Loucy (cell line): ENCODE data around the gene ROBO1.

Experiments used
- H2AFZ ChIP-seq: fragments of 200-600 bp; sonication (generic); 2 replicates; pipeline ENCODE4 v1.6.0; 2016; ENCODE audit warnings: antibody characterized with exemption, mild to moderate bottlenecking, low read length, moderate library complexity
- H3F3A ChIP-seq: fragments of 200-600 bp; 2 replicates; pipeline ENCODE4 v1.6.0; 2016; ENCODE audit warnings: antibody characterized with exemption, low read depth, mild to moderate bottlenecking
- H3K27me3 ChIP-seq: fragments of 200-600 bp; sonication (generic); 2 replicates; pipeline ENCODE4 v1.6.1; 2014; ENCODE audit warnings: low read length, mild to moderate bottlenecking; ENCODE audit not compliant: insufficient read depth, poor library complexity, severe bottlenecking
- H3K36me3 ChIP-seq: fragments of 200-600 bp; sonication (generic); 2 replicates; pipeline ENCODE4 v1.6.1; 2016; ENCODE audit warnings: low read length; ENCODE audit not compliant: insufficient read depth
- H3K4me1 ChIP-seq: fragments of 200-600 bp; sonication (generic); 2 replicates; pipeline ENCODE4 v1.5.1; 2014; ENCODE audit warnings: low read length, mild to moderate bottlenecking; ENCODE audit not compliant: insufficient read depth, poor library complexity, severe bottlenecking
- H3K4me2 ChIP-seq: fragments of 200-600 bp; sonication (generic); 2 replicates; pipeline ENCODE4 v1.6.0; 2014; ENCODE audit warnings: antibody characterized with exemption, low read length, low read depth, mild to moderate bottlenecking; ENCODE audit not compliant: poor library complexity, severe bottlenecking
- H3K4me3 ChIP-seq: fragments of 200-600 bp; sonication (generic); 2 replicates; pipeline ENCODE4 v1.5.1; 2014; ENCODE audit warnings: low read length, mild to moderate bottlenecking, mixed read lengths; ENCODE audit not compliant: poor library complexity, severe bottlenecking
- H3K79me2 ChIP-seq: fragments of 200-600 bp; sonication (generic); 2 replicates; pipeline ENCODE4 v1.6.1; 2014; ENCODE audit warnings: low read length; ENCODE audit not compliant: insufficient read depth
- H3K9ac ChIP-seq: fragments of 200-600 bp; sonication (generic); 2 replicates; pipeline ENCODE4 v1.6.0; 2014; ENCODE audit warnings: mild to moderate bottlenecking, low read depth, low read length, moderate library complexity; ENCODE audit not compliant: poor library complexity, severe bottlenecking
- H3K9me2 ChIP-seq: fragments of 200-600 bp; sonication (generic); replicated peaks from 2 replicates; pipeline ENCODE4 v1.6.1; 2016; ENCODE audit warnings: low read depth, low read length, mixed read lengths
- H3K9me3 ChIP-seq: fragments of 200-600 bp; sonication (generic); 2 replicates; pipeline ENCODE4 v1.6.1; 2014; ENCODE audit warnings: mild to moderate bottlenecking, antibody characterized with exemption, low read length, low read depth; ENCODE audit not compliant: insufficient read depth
- H4K20me1 ChIP-seq: fragments of 200-600 bp; sonication (generic); 2 replicates; pipeline ENCODE4 v1.6.0; 2014; ENCODE audit warnings: antibody characterized with exemption, low read length, mild to moderate bottlenecking; ENCODE audit not compliant: insufficient read depth, poor library complexity, severe bottlenecking
- CTCF ChIP-seq: fragments of 200-600 bp; sonication (generic); conservative IDR thresholded peaks from 2 replicates; pipeline ENCODE4 v1.5.1; 2014; ENCODE audit warnings: mild to moderate bottlenecking, antibody characterized with exemption, low read length
- EZH2phosphoT487 ChIP-seq: fragments of 200-600 bp; IDR thresholded peaks from 2 replicates; pipeline ENCODE4 v1.6.1; 2018; ENCODE audit warnings: antibody characterized with exemption, mild to moderate bottlenecking, moderate library complexity, borderline replicate concordance

The ROBO1 gene

GRCh38 chr3:79086514-79086913 is 681.3 kb downstream of the ROBO1 start:
- H3K9me3 ChIP-seq: no peaks in the 10 kb centered on the region
- H3F3A ChIP-seq: no peaks in the 10 kb centered on the region
- no peak overlapping the region for H3K9ac ChIP-seq
- no peaks in the 10 kb centered on the region for H3K9me2 ChIP-seq
- H3K27me3 ChIP-seq: no peaks in the 10 kb centered on the region
- no peaks in the 10 kb centered on the region for H3K4me1 ChIP-seq
- peak; percentile 76 for TF ChIP-seq CTCF
- no peak for TF ChIP-seq EZH2phosphoT487
- no peaks in the 10 kb centered on the region for H4K20me1 ChIP-seq
- H3K4me2 ChIP-seq: no peak overlapping the region
- H3K36me3 ChIP-seq: no peaks in the 10 kb centered on the region
- no peaks in the 10 kb centered on the region for H3K79me2 ChIP-seq
- no peak overlapping the region for H3K4me3 ChIP-seq
- H2AFZ ChIP-seq: no peak overlapping the region

- no peaks in the 10 kb centered on the region for H3K9me3 ChIP-seq
- no peak for TF ChIP-seq EZH2phosphoT487
- no peak for TF ChIP-seq CTCF
Observed at GRCh38 chr3:79085171-79085570, 682.6 kb downstream of the ROBO1 start.

GRCh38 chr3:79081335-79081734 is 686.5 kb downstream of the ROBO1 start:
- Histone ChIP-seq H3K36me3 (no peaks in the 10 kb centered on the region), H2AFZ (no peak overlapping the region), H3K4me1 (no peaks in the 10 kb centered on the region), H3K9me3 (no peaks in the 10 kb centered on the region), H3K9me2 (no peaks in the 10 kb centered on the region), H4K20me1 (no peaks in the 10 kb centered on the region), H3K4me2 (no peak overlapping the region), H3K4me3 (no peak overlapping the region), H3K27me3 (no peaks in the 10 kb centered on the region), H3K79me2 (no peaks in the 10 kb centered on the region), H3K9ac (no peak overlapping the region), H3F3A (no peaks in the 10 kb centered on the region)
- no peak for TF ChIP-seq CTCF
- TF ChIP-seq EZH2phosphoT487: no peak

More at GRCh38 chr3:79085171-79085570, 682.6 kb downstream of the ROBO1 start:
- no peak overlapping the region for H2AFZ ChIP-seq
- no peaks in the 10 kb centered on the region for H3K36me3 ChIP-seq
- no peaks in the 10 kb centered on the region for H3K4me1 ChIP-seq
- H3K4me3 ChIP-seq: no peak overlapping the region
- H3K9me2 ChIP-seq: no peaks in the 10 kb centered on the region
- no peaks in the 10 kb centered on the region for H3K79me2 ChIP-seq
- H4K20me1 ChIP-seq: no peaks in the 10 kb centered on the region
- no peaks in the 10 kb centered on the region for H3K27me3 ChIP-seq
- no peak overlapping the region for H3K4me2 ChIP-seq
- H3F3A ChIP-seq: no peaks in the 10 kb centered on the region
- no peak overlapping the region for H3K9ac ChIP-seq
